GM18517 (cell line): ENCODE data around the gene TTC34.

ENCODE experiments used
- ATAC-seq: cut with Tn5 transposase; IDR thresholded peaks from one replicate; pipeline ENCODE4 v1.9.1; 2021; ENCODE audit warnings: mild to moderate bottlenecking, moderate library complexity; ENCODE audit not compliant: unreplicated experiment

Gene TTC34

GRCh38 chr1:2801535-2802291, at the start of gene TTC34:
TTC34 (minus strand) TSS chr1:2801693; CDS start chr1:2800827, 866 bp downstream.
- no peak for ATAC-seq

- ATAC-seq = no peak
These were observed 49.0 kb upstream of the TTC34 start for GRCh38 chr1:2850502-2850901.

GRCh38 chr1:2848006-2848670, 46.6 kb upstream of the TTC34 start:
- ATAC-seq = no peak

GRCh38 chr1:2847086-2847985, 45.8 kb upstream of the TTC34 start:
- no peak for ATAC-seq

GRCh38 chr1:2845869-2846268, 44.4 kb upstream of the TTC34 start:
- ATAC-seq = no peak

GRCh38 chr1:2840036-2840809, 38.7 kb upstream of the TTC34 start:
- ATAC-seq = no peak

GRCh38 chr1:2837823-2838222, 36.3 kb upstream of the TTC34 start:
- no peak for ATAC-seq

GRCh38 chr1:2837316-2837715, 35.8 kb upstream of the TTC34 start:
- no peak for ATAC-seq

- ATAC-seq = no peak
These were observed 35.0 kb upstream of the TTC34 start for GRCh38 chr1:2836333-2836970.

GRCh38 chr1:2835650-2836159, 34.2 kb upstream of the TTC34 start:
- no peak for ATAC-seq

- no peak for ATAC-seq
These were observed 33.5 kb upstream of the TTC34 start for GRCh38 chr1:2834741-2835564.

GRCh38 chr1:2834146-2834475, 32.6 kb upstream of the TTC34 start:
- no peak for ATAC-seq

GRCh38 chr1:2833454-2834145, 32.1 kb upstream of the TTC34 start:
- ATAC-seq = no peak

- ATAC-seq = no peak
These were observed 31.3 kb upstream of the TTC34 start for GRCh38 chr1:2832506-2833453.

- no peak for ATAC-seq
These were observed 30.2 kb upstream of the TTC34 start for GRCh38 chr1:2831596-2832212.

- ATAC-seq = no peak
These were observed 29.4 kb upstream of the TTC34 start for GRCh38 chr1:2830761-2831425.
